Thyroid gland (tissue), 4 donors: ENCODE data around the gene DIS3L2.

Experiments used
- CTCF ChIP-seq, 6 experiments: fragments of 200-600 bp in 3 of 6; fragments of 450-650 bp in 3 of 6; sonication (generic) in 3 of 6; IDR thresholded peaks; one replicate each; pipeline ENCODE4 v1.5.1; 2016 to 2019; ENCODE audit warnings: antibody characterized with exemption in 6 of 6, mild to moderate bottlenecking in 2 of 6, inconsistent platforms in 1 of 6, moderate library complexity in 1 of 6
- POLR2A ChIP-seq, 2 donors: fragments of 450-650 bp; IDR thresholded peaks; one replicate each; pipeline ENCODE4 v1.6.1; 2017; ENCODE audit warnings: antibody characterized with exemption in 2 of 2, mild to moderate bottlenecking in 2 of 2, moderate library complexity in 1 of 2

GRCh38 chr2:232384466-232384865, 423.0 kb downstream of the DIS3L2 start:
- no peak for TF ChIP-seq CTCF (IDR thresholded peaks at IDR 0.05)
- no peak for TF ChIP-seq POLR2A (IDR thresholded peaks at IDR 0.05)
